Activated B cell treated with CpG ODN at 0.5 μM for 24 hours (primary cell): Measurements from ENCODE around the gene RBKS. TPM values are rescaled to one million over a fixed set of nuclear protein-coding genes. Genes with fewer than 3 reads are reported as not detected.
"Not testable (repeated sequence)": the region's sequence is repeated elsewhere in the genome, so short reads cannot be mapped to it uniquely, and the experiment has no call there.

ENCODE experiments used
- ATAC-seq: fragments of 200-7000 bp; cut with Tn5 transposase; one replicate; pipeline ENCODE4 v1.10.0; 2021; ENCODE audit warnings: low read depth, mild to moderate bottlenecking, moderate library complexity
- CTCF ChIA-PET: fragments of 350-600 bp; sonication (Branson Sonifier 250); formaldehyde crosslinking; loops from one replicate; lab custom pipeline; 2021; ENCODE audit warnings: antibody characterized with exemption; lab: Charles Lee
- POLR2A ChIA-PET: fragments of 350-600 bp; sonication (Branson Sonifier 250); formaldehyde crosslinking; loops from one replicate; lab custom pipeline; 2021; ENCODE audit warnings: antibody characterized with exemption; lab: Charles Lee
- DNase-seq: peaks from one replicate; pipeline ENCODE4 v3.0.0; 2022
- H3K27ac Mint-ChIP-seq: one replicate; pipeline ENCODE4 v1.8.0; 2020; ENCODE audit warnings: mixed read lengths
- H3K27me3 Mint-ChIP-seq: one replicate; pipeline ENCODE4 v1.8.0; 2021; ENCODE audit warnings: mixed read lengths
- H3K36me3 Mint-ChIP-seq: one replicate; pipeline ENCODE4 v1.8.0; 2021; ENCODE audit warnings: low read depth, mixed read lengths
- H3K4me1 Mint-ChIP-seq: one replicate; pipeline ENCODE4 v1.8.0; 2021; ENCODE audit warnings: mixed read lengths
- H3K4me3 Mint-ChIP-seq: one replicate; pipeline ENCODE4 v1.8.0; 2020; ENCODE audit warnings: mild to moderate bottlenecking, mixed read lengths
- H3K9me3 Mint-ChIP-seq: one replicate; pipeline ENCODE4 v1.8.0; 2020; ENCODE audit warnings: mixed read lengths
- intact Hi-C: fragments of 100-400 bp; cut with micrococcal nuclease; formaldehyde crosslinking; loops from one replicate; pipeline ENCODE4 v1.15.1; 2024
- total RNA-seq: library from RNA; stranded (reverse); gene quantifications from 2 replicates; pipeline ENCODE4 v1.2.3, GENCODE V29; 2022
- TF ChIP-seq, protein P1 (sequence below): fragments of 200-600 bp; IDR thresholded peaks from one replicate; pipeline ENCODE4 v1.8.0; 2022; ENCODE audit warnings: antibody characterized with exemption, mild to moderate bottlenecking

RBKS gene
- total RNA-seq, 1 donor from 2014 or later = 3.1 TPM

DNA sequence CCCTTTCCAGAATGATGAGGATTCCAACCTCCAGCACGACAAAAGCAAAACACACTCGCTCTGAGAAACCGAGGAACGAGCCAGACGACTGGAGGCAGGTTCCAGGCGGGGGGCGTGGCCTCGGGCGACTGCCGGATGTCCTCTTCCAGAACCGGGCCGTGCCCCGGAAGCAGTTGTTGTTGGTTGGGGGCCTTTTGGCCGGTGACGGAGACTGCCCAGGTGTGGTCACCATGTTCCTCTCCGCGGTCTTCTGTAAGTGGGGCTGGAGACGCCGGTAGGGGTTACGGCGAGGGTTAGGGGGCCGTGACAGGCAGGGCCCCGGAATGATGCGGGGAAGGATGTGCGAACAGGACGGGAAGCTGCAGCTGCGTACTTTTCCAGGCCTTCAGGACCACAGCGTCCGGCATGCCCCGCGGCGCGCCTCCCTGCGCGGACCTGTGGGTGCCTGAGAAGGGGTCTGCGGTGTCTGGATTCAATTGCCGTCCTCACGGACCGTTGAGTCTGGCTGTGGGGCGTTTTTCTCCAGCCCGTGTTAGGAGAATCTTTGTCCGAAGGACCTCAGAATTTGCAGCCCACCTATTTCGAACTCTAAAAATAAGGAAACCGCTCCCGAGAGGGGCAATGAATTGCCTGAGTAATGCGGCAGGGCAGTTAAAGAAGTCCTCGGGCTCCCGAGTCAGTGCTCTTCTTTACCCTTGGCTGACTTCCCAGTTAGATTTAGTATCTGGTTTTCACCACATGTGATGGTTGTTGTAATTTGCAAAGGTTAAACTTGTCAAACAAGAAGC is 118.4 kb downstream of the RBKS start, which contains the start of gene MRPL33:
Gene MRPL33, plus strand, starts transcription at position 172 of the 788 bp plus-strand sequence. Its CDS starts 59 bp downstream, at position 231.
- Mint-ChIP-seq H3K4me1 (peaks cover 30% of the 10 kb centered on the region), H3K9me3 (no peaks in the 10 kb centered on the region), H3K27me3 (peaks cover 13% of the 10 kb centered on the region), H3K27ac (peak within 1 kb of the TSS; percentile 98), H3K36me3 (peaks cover 39% of the 10 kb centered on the region), H3K4me3 (peak within 1 kb of the TSS; percentile 100)
- ChIA-PET CTCF (interaction anchor here (1.4 kb wide), 1 partner anchor 17 kb away, joined by 4 read pairs; no protein-coding TSS in a partner anchor), POLR2A (interaction anchor here (0.6 to 2.3 kb wide), 3 partner anchors 53 to 119 kb away, joined by 3 to 15 read pairs (median 4); partner anchors contain the start of genes BABAM2 and RBKS)
- intact Hi-C loops = loop anchor here (1.0 to 10.0 kb wide), 3 partner anchors 119 to 1123 kb away; partner anchors contain the start of genes BABAM2, FOSL2, RBKS and WDR43
- TF ChIP-seq, protein P1, sequence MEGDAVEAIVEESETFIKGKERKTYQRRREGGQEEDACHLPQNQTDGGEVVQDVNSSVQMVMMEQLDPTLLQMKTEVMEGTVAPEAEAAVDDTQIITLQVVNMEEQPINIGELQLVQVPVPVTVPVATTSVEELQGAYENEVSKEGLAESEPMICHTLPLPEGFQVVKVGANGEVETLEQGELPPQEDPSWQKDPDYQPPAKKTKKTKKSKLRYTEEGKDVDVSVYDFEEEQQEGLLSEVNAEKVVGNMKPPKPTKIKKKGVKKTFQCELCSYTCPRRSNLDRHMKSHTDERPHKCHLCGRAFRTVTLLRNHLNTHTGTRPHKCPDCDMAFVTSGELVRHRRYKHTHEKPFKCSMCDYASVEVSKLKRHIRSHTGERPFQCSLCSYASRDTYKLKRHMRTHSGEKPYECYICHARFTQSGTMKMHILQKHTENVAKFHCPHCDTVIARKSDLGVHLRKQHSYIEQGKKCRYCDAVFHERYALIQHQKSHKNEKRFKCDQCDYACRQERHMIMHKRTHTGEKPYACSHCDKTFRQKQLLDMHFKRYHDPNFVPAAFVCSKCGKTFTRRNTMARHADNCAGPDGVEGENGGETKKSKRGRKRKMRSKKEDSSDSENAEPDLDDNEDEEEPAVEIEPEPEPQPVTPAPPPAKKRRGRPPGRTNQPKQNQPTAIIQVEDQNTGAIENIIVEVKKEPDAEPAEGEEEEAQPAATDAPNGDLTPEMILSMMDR = no peak
- peak; percentile 92 for ATAC-seq
- peak; percentile 85 for DNase-seq

DNA sequence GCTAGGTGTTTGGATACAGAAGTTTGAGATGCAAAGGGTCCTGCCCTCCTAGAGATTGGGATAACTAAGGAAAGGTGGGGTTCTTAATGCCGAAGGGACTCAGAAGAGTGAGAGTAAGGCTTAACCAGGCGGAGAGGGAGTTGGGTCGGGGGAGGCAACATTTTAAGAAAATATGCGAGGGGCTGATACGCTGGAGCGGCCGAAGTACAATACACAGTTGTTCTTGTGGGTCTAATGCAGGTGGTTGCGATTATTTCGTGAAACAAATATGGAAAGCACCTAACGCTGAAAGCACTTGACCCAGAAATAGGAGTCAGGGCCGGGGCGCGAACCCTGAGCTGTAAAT is 119.0 kb downstream of the RBKS start:
- Mint-ChIP-seq H3K27me3 (peaks cover 16% of the 10 kb centered on the region), H3K9me3 (no peaks in the 10 kb centered on the region), H3K4me3 (peak overlapping the region; percentile 100), H3K27ac (peak overlapping the region; percentile 98), H3K36me3 (peaks cover 33% of the 10 kb centered on the region), H3K4me1 (peaks cover 28% of the 10 kb centered on the region)
- TF ChIP-seq, protein P1 = no peak
- peak; percentile 35 for ATAC-seq
- CTCF ChIA-PET = no interaction called here
- POLR2A ChIA-PET = interaction anchor here (1.4 to 2.3 kb wide), 2 partner anchors 118 to 120 kb away, joined by 4 to 15 read pairs; partner anchors contain the start of genes BABAM2 and RBKS
- intact Hi-C loops = loop anchor here (1.0 to 10.0 kb wide), 3 partner anchors 119 to 1124 kb away; partner anchors contain the start of genes BABAM2, FOSL2, RBKS and WDR43
- no peak for DNase-seq

DNA sequence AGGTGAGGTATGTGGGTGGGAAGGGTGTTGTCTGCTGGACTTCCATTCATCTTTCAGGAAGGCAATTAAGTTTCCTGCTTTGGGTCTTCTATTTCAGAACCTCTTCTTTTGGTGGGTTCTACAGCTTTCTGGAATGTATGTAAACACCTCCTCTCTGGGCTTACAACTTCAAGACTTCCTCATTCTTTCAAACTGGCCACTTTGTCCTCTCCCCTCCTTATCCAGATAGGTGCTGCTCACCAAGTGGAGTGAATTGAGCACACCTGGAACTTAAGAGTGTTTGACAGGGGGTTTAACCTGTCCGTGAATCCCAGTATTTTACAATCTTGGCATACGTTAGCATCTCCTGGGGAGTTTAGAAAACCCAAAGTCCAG is 123.9 kb downstream of the RBKS start:
- Mint-ChIP-seq H3K4me3 (no peak overlapping the region), H3K27me3 (peaks cover 34% of the 10 kb centered on the region), H3K27ac (no peak overlapping the region), H3K4me1 (peaks cover 8% of the 10 kb centered on the region), H3K9me3 (no peaks in the 10 kb centered on the region), H3K36me3 (peaks cover 3% of the 10 kb centered on the region)
- ChIA-PET CTCF (no interaction called here), POLR2A (no interaction called here)
- TF ChIP-seq, protein P1 = no peak
- intact Hi-C loops = no loop called here
- DNase-seq (no peak), ATAC-seq (no peak)

DNA sequence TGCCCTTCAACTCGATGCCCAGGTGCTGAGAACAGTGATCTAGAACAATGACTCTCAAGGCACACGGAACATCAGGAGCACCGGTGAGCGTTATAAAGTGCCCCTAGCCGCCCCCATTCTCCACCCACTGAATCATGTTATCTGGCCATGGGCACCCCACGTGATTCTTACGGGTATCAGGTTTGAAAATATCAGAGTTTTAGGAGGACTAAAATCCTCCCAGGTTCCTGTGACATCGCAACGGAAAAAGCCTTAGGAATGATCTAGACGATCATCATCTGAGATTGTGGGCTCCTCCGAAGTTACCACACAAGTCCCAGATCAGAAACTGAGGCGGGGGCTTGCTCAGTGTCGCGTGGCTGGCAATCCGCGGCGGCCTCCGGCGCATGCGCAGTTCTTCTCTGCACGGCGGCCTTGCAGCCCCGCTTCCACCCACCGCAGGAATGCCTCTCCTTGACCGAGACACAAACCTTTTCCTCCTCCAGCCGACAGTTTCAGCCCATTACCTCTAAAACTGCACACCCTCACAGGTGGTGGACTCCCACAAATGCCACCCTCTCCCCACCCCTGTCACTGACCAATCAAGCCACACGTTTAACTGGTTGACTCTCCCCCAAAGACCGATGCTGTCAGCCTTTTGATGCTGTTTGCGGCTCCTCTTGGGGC is 124.4 kb downstream of the RBKS start:
- peak; percentile 14 for ATAC-seq
- H3K9me3 Mint-ChIP-seq = no peaks in the 10 kb centered on the region
- ChIA-PET CTCF (no interaction called here), POLR2A (no interaction called here)
- H3K36me3 Mint-ChIP-seq = no peaks in the 10 kb centered on the region
- no peak overlapping the region for H3K27ac Mint-ChIP-seq
- DNase-seq = no peak
- TF ChIP-seq, protein P1 = no peak
- H3K4me1 Mint-ChIP-seq = peaks cover 3% of the 10 kb centered on the region
- peaks cover 34% of the 10 kb centered on the region for H3K27me3 Mint-ChIP-seq
- H3K4me3 Mint-ChIP-seq = peak overlapping the region; percentile 46
- intact Hi-C loops = no loop called here

DNA sequence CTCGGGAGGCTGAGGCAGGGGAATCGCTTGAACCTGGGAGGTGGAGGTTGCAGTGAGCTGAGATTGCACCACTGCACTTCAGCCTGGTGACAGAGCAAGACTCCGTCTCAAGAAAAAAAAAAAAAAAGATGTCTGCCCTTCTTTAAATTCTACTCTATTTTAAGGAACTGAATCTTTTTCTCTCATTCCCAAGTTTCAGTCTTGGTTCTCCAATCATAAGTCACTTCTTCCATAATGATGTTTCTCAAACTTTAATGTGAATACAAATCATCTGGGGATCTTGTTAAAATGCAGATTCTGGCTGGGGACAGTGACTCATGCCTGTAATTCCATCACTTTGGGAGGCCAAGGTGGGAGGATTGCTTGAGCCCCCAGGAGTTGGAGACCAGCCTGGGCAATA is 125.7 kb downstream of the RBKS start:
- H3K27ac Mint-ChIP-seq, CTCF ChIA-PET, H3K36me3 Mint-ChIP-seq, H3K4me1 Mint-ChIP-seq, intact Hi-C loops, DNase-seq, POLR2A ChIA-PET, H3K4me3 Mint-ChIP-seq, ATAC-seq, H3K9me3 Mint-ChIP-seq: not testable (repeated sequence)
- peaks cover 33% of the 10 kb centered on the region for H3K27me3 Mint-ChIP-seq
